ENCODE measurements around the gene MYH10. TPM values are rescaled to one million over a fixed set of nuclear protein-coding genes. Genes with fewer than 3 reads are reported as not detected.

The MYH10 gene
- total and polyA plus RNA-seq, 9 of the 15 experiments (the other 6 are each of a cell fraction or from before 2014, with no cell fraction given), result 16.3 to 95.3 (median 39.7) TPM

GRCh38 chr17:8522577-8522976 is 107.9 kb downstream of the MYH10 start:
- DNase-seq (ENCODE audit: extremely low read depth in 1 of 4, low spot score in 3 of 4), result no peak
- no peak for FAIRE-seq
- WGBS (ENCODE audit: insufficient coverage, low coverage, missing lambda C conversion rate), result 91% methylated on average over 4 of the region's 5 CpGs

More at GRCh38 chr17:8522577-8522976, 107.9 kb downstream of the MYH10 start:
- TF ChIP-seq EP300 (IDR thresholded peaks at IDR 0.05; ENCODE audit: low read length) (no peak), ZNF639 (CRISPR knock-in tag; conservative IDR thresholded peaks at IDR 0.05 in 1 of 2, IDR thresholded peaks at IDR 0.05 in 1 of 2) (no peak), ARID1B (IDR thresholded peaks at IDR 0.05) (no peak), CHD2 (IDR thresholded peaks at IDR 0.05; ENCODE audit: low read depth, low read length) (no peak), NELFE (IDR thresholded peaks at IDR 0.05; ENCODE audit: insufficient read depth, insufficient read length) (no peak), RBM34 (IDR thresholded peaks at IDR 0.05; ENCODE audit: borderline replicate concordance, insufficient read depth, low read length) (no peak), HDGF (IDR thresholded peaks at IDR 0.05) (no peak), KLF6 (CRISPR knock-in tag; IDR thresholded peaks at IDR 0.05; ENCODE audit: borderline replicate concordance) (no peak), ZNF133 (CRISPR knock-in tag; IDR thresholded peaks at IDR 0.05) (no peak), ZNF253 (CRISPR knock-in tag; conservative IDR thresholded peaks at IDR 0.05) (no peak), PCBP2 (IDR thresholded peaks at IDR 0.05; ENCODE audit: low read depth, low read length, poor library complexity, severe bottlenecking) (no peak), ZNF583 (CRISPR knock-in tag; IDR thresholded peaks at IDR 0.05) (no peak), KLF13 (tag; IDR thresholded peaks at IDR 0.05; ENCODE audit: borderline replicate concordance, low read depth) (no peak), PRMT5 (CRISPR knock-in tag; IDR thresholded peaks at IDR 0.05) (no peak), NR2C2 (CRISPR knock-in tag; IDR thresholded peaks at IDR 0.05) (no peak), NR2C2 (tag; IDR thresholded peaks at IDR 0.05) (no peak), DNMT1 (IDR thresholded peaks at IDR 0.05) (no peak), E2F5 (CRISPR knock-in tag; IDR thresholded peaks at IDR 0.05) (no peak), PPARD (CRISPR knock-in tag; IDR thresholded peaks at IDR 0.05) (no peak), ZKSCAN1 (IDR thresholded peaks at IDR 0.05; ENCODE audit: low read depth, low read length) (no peak)
- Histone ChIP-seq H4K20me1 (replicated peaks; ENCODE audit: control insufficient read depth, insufficient read depth, low read length) (no peaks in the 10 kb centered on the region), H2AFZ (ENCODE audit: low read depth, low read length) (no peak overlapping the region), H3K9ac (ENCODE audit: insufficient read depth in 1 of 2, low read depth in 2 of 2, low read length in 2 of 2) (no peak overlapping the region), H3K4me3 (no peak overlapping the region), H3K79me2 (ENCODE audit: control insufficient read depth, insufficient read depth, low read length) (no peaks in the 10 kb centered on the region), H3K9me3 (replicated peaks; ENCODE audit: control insufficient read depth, insufficient read depth, low read depth, low read length) (no peaks in the 10 kb centered on the region), H3K27ac (ENCODE audit: extremely low read depth, low read depth, low read length) (no peak overlapping the region), H3K27me3 (ENCODE audit: control insufficient read depth in 2 of 2, insufficient read depth in 2 of 2, low read length in 2 of 2) (no peaks in the 10 kb centered on the region), H3K4me1 (replicated peaks in 1 of 2; ENCODE audit: control insufficient read depth in 2 of 2, insufficient read depth in 2 of 2, low read length in 2 of 2) (no peaks in the 10 kb centered on the region), H3K9me1 (ENCODE audit: control insufficient read depth, insufficient read depth, low read length) (no peaks in the 10 kb centered on the region), H3K36me3 (ENCODE audit: control insufficient read depth, insufficient read depth, low read length) (peaks cover 71% of the 10 kb centered on the region), H3K4me2 (ENCODE audit: insufficient read depth, low read length) (no peak overlapping the region)
- in situ Hi-C loops (cut with MboI) (no loop called here), intact Hi-C loops (cut with micrococcal nuclease) (no loop called here)
- no peak for ATAC-seq
- ChIA-PET CTCF (ENCODE audit: low intra/inter-chr PET ratio) (no interaction called here), POLR2A (interaction anchor here (1.6 kb wide), 1 partner anchor 10 kb away, joined by 4 read pairs; no protein-coding TSS in a partner anchor)
- BruUV-seq (replicated peaks), result no TSS peak

Measured in K562 (cell line).